ENCODE measurements around the gene RAD51B.

The RAD51B gene

DNA sequence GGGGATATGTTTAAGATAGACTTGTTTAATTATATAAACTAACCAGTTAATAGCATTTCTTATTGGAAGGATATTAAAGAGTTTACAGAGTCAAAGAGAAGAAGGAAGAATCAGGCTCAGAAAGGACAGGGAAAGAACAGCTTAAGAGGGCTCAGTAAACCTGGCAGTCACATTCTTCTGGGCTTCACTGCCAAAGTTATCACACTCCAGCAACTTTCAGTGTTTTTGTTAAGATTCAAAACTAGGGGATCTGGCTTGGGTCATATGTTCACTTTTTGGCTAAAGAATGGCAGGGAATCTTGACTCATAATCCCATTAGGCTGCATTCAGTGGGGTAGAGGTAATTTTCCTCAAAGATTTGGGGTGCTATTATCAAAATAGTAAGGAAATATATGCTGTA lies 312.3 kb downstream of the RAD51B start:
- Histone ChIP-seq H3K4me3 (ENCODE audit: low read length) (no peak overlapping the region), H3K9ac (ENCODE audit: low read length) (no peak overlapping the region), H3K4me1 (ENCODE audit: control insufficient read depth, insufficient read depth, low read length) (peaks cover 23% of the 10 kb centered on the region), H3K36me3 (ENCODE audit: control insufficient read depth, insufficient read depth, low read length, severe bottlenecking) (no peaks in the 10 kb centered on the region), H3K27me3 (replicated peaks; ENCODE audit: control insufficient read depth, insufficient read depth, low read length) (no peaks in the 10 kb centered on the region), H3K9me3 (ENCODE audit: control insufficient read depth, low read length) (no peaks in the 10 kb centered on the region)
- no peak for DNase-seq (ENCODE audit: low read depth)

- peaks cover 30% of the 10 kb centered on the region for H3K4me1 ChIP-seq (ENCODE audit: control insufficient read depth, insufficient read depth, low read length)
- DNase-seq (ENCODE audit: low read depth): no peak
- H3K36me3 ChIP-seq (ENCODE audit: control insufficient read depth, insufficient read depth, low read length, severe bottlenecking): no peaks in the 10 kb centered on the region
- no peak overlapping the region for H3K4me3 ChIP-seq (ENCODE audit: low read length)
- no peaks in the 10 kb centered on the region for H3K27me3 ChIP-seq (replicated peaks; ENCODE audit: control insufficient read depth, insufficient read depth, low read length)
- no peak overlapping the region for H3K9ac ChIP-seq (ENCODE audit: low read length)
- no peaks in the 10 kb centered on the region for H3K9me3 ChIP-seq (ENCODE audit: control insufficient read depth, low read length)
Measured at GRCh38 chr14:68132563-68133121, 313.1 kb downstream of the RAD51B start.

DNA sequence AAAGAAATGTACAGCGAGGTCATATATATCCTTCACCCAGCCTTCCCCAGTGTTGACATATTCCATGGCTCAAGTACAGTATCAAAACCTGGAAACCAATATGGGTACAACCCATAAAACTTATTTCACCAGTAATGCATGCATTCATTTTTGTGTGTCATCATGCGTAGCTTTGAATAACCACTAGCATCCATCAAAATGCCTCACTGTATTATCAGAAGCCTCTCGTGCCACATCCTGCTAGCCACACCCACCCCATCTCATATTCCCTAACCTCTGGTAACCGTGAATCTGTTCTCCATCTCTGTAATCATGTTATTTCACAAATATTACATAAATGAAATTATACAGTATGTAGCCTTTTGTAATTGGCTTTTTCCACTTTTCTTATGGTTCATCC lies 314.3 kb downstream of the RAD51B start:
- no peaks in the 10 kb centered on the region for H3K9me3 ChIP-seq (ENCODE audit: control insufficient read depth, low read length)
- no peak for DNase-seq (ENCODE audit: low read depth)

DNA sequence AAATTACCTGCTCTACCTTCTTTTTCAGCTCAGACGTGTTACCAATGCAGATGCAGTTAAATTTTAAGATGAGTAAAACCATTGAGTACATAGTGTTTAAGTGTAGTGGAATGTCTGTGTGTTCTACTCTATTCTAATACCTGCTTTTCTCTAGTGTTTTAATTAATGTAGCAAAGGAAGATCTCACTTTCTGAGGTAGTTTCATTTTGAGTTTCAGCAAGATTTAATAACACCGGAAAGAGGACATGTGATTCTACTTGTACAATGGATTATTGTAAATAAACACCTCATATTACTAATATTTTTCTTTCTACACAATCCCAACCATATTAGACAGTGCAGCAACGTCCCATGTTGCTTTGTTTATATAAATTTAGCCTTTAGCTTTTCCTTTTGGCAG lies 315.4 kb downstream of the RAD51B start:
- no peak for DNase-seq (ENCODE audit: low read depth)
- no peak overlapping the region for H3K9ac ChIP-seq (ENCODE audit: low read length)

More for the DNA sequence above, 314.3 kb downstream of the RAD51B start:
- Histone ChIP-seq H3K27me3 (replicated peaks; ENCODE audit: control insufficient read depth, insufficient read depth, low read length) (no peaks in the 10 kb centered on the region), H3K4me3 (ENCODE audit: low read length) (no peak overlapping the region), H3K4me1 (ENCODE audit: control insufficient read depth, insufficient read depth, low read length) (peaks cover 39% of the 10 kb centered on the region), H3K36me3 (ENCODE audit: control insufficient read depth, insufficient read depth, low read length, severe bottlenecking) (no peaks in the 10 kb centered on the region), H3K9ac (ENCODE audit: low read length) (no peak overlapping the region)

GRCh38 chr14:68135566-68135965 lies 316.0 kb downstream of the RAD51B start:
- Histone ChIP-seq H3K9me3 (ENCODE audit: control insufficient read depth, low read length) (no peaks in the 10 kb centered on the region), H3K27me3 (replicated peaks; ENCODE audit: control insufficient read depth, insufficient read depth, low read length) (no peaks in the 10 kb centered on the region), H3K9ac (ENCODE audit: low read length) (no peak overlapping the region), H3K4me3 (ENCODE audit: low read length) (no peak overlapping the region), H3K36me3 (ENCODE audit: control insufficient read depth, insufficient read depth, low read length, severe bottlenecking) (no peaks in the 10 kb centered on the region), H3K4me1 (ENCODE audit: control insufficient read depth, insufficient read depth, low read length) (peaks cover 51% of the 10 kb centered on the region)
- DNase-seq (ENCODE audit: low read depth): peak; percentile 58

More for the DNA sequence above, 315.4 kb downstream of the RAD51B start:
- Histone ChIP-seq H3K36me3 (ENCODE audit: control insufficient read depth, insufficient read depth, low read length, severe bottlenecking) (no peaks in the 10 kb centered on the region), H3K4me3 (ENCODE audit: low read length) (peak overlapping the region; percentile 8), H3K9me3 (ENCODE audit: control insufficient read depth, low read length) (no peaks in the 10 kb centered on the region), H3K4me1 (ENCODE audit: control insufficient read depth, insufficient read depth, low read length) (peaks cover 46% of the 10 kb centered on the region), H3K27me3 (replicated peaks; ENCODE audit: control insufficient read depth, insufficient read depth, low read length) (no peaks in the 10 kb centered on the region)

DNA sequence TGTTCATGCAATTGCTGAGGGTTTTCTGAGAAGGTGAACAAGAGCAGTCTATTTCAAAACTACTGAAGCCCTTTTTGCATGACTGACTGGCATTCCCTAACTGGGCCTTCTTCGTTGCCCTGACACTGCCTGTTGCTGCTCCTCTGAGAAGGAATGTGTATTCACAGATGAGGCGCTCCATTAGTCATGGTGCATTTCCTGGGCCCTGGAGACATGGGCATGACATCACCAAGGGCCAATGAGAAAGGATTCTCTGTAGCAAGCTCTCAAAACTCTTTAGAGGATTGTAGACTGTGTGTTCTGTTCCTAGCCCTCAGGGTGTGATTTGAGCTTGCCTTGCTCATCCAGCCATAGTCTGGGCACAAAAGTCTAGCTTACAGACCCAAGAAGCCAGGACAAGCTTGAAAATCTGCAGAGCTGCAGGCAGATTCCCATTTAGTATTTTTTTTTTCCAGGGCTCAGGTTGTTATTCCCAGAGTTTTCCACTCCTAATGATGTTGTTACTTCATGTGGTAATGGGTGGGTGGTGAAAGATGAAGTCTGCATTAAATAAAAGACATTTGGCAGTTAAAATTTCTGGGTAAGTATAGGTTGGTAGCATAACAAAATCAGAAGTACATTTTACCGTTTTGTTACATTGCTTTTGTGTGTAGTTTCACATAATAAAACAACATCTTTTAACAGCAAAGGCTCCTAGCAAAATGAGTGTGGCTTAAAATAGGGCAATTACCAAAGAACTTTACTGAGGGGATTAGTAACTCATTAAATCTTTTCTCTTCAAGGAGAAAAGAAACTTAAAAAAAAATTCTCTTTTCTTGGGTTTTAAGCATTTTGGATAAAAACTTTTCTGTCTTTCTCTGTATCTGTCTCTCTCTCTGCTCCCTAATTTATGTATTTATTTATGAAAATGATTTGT lies 318.4 kb downstream of the RAD51B start:
- Histone ChIP-seq H3K36me3 (ENCODE audit: control insufficient read depth, insufficient read depth, low read length, severe bottlenecking) (no peaks in the 10 kb centered on the region), H3K4me3 (ENCODE audit: low read length) (no peak overlapping the region)
- peak; percentile 96 for DNase-seq (ENCODE audit: low read depth)

GRCh38 chr14:68139431-68140075 lies 320.0 kb downstream of the RAD51B start:
- Histone ChIP-seq H3K9ac (ENCODE audit: low read length) (peak overlapping the region; percentile 20), H3K4me3 (ENCODE audit: low read length) (no peak overlapping the region), H3K27me3 (replicated peaks; ENCODE audit: control insufficient read depth, insufficient read depth, low read length) (no peaks in the 10 kb centered on the region), H3K9me3 (ENCODE audit: control insufficient read depth, low read length) (no peaks in the 10 kb centered on the region), H3K36me3 (ENCODE audit: control insufficient read depth, insufficient read depth, low read length, severe bottlenecking) (no peaks in the 10 kb centered on the region), H3K4me1 (ENCODE audit: control insufficient read depth, insufficient read depth, low read length) (peaks cover 75% of the 10 kb centered on the region)
- peak; percentile 9 for DNase-seq (ENCODE audit: low read depth)

More for the DNA sequence above, 318.4 kb downstream of the RAD51B start:
- H3K27me3 ChIP-seq (replicated peaks; ENCODE audit: control insufficient read depth, insufficient read depth, low read length): no peaks in the 10 kb centered on the region
- no peaks in the 10 kb centered on the region for H3K9me3 ChIP-seq (ENCODE audit: control insufficient read depth, low read length)
- H3K4me1 ChIP-seq (ENCODE audit: control insufficient read depth, insufficient read depth, low read length): peaks cover 59% of the 10 kb centered on the region
- H3K9ac ChIP-seq (ENCODE audit: low read length): peak overlapping the region; percentile 24

- no peaks in the 10 kb centered on the region for H3K36me3 ChIP-seq (ENCODE audit: control insufficient read depth, insufficient read depth, low read length, severe bottlenecking)
- H3K27me3 ChIP-seq (replicated peaks; ENCODE audit: control insufficient read depth, insufficient read depth, low read length): no peaks in the 10 kb centered on the region
- peak overlapping the region; percentile 20 for H3K9ac ChIP-seq (ENCODE audit: low read length)
- H3K4me3 ChIP-seq (ENCODE audit: low read length): no peak overlapping the region
- no peaks in the 10 kb centered on the region for H3K9me3 ChIP-seq (ENCODE audit: control insufficient read depth, low read length)
- H3K4me1 ChIP-seq (ENCODE audit: control insufficient read depth, insufficient read depth, low read length): peaks cover 77% of the 10 kb centered on the region
- DNase-seq (ENCODE audit: low read depth): peak; percentile 89
Measured at GRCh38 chr14:68140076-68140741, 320.6 kb downstream of the RAD51B start.

DNA sequence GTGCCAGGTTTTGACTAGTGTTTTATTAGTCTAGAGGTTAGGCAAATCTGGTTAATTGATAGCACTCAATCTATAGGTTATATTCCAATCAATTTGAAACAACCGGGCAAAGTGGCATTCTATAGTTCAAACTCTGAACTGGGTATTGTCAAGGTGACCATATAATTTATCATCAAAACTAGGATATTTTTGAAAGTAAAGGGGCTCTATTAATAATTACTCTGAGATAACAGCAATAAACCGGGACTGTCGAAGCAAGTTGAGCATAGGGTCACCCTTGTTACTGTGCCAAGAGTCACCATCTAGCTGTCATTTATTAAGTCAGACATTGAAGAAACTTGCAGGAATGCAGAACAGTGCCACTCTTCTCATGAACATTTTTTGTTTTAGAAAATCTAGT lies 321.2 kb downstream of the RAD51B start:
- Histone ChIP-seq H3K4me3 (ENCODE audit: low read length) (no peak overlapping the region), H3K9ac (ENCODE audit: low read length) (no peak overlapping the region), H3K27me3 (replicated peaks; ENCODE audit: control insufficient read depth, insufficient read depth, low read length) (no peaks in the 10 kb centered on the region), H3K36me3 (ENCODE audit: control insufficient read depth, insufficient read depth, low read length, severe bottlenecking) (no peaks in the 10 kb centered on the region), H3K4me1 (ENCODE audit: control insufficient read depth, insufficient read depth, low read length) (peaks cover 79% of the 10 kb centered on the region), H3K9me3 (ENCODE audit: control insufficient read depth, low read length) (no peaks in the 10 kb centered on the region)
- no peak for DNase-seq (ENCODE audit: low read depth)

- H3K9ac ChIP-seq (ENCODE audit: low read length): no peak overlapping the region
- H3K4me1 ChIP-seq (ENCODE audit: control insufficient read depth, insufficient read depth, low read length): peaks cover 83% of the 10 kb centered on the region
- H3K4me3 ChIP-seq (ENCODE audit: low read length): no peak overlapping the region
- H3K36me3 ChIP-seq (ENCODE audit: control insufficient read depth, insufficient read depth, low read length, severe bottlenecking): no peaks in the 10 kb centered on the region
- DNase-seq (ENCODE audit: low read depth): peak; percentile 70
- no peaks in the 10 kb centered on the region for H3K27me3 ChIP-seq (replicated peaks; ENCODE audit: control insufficient read depth, insufficient read depth, low read length)
- H3K9me3 ChIP-seq (ENCODE audit: control insufficient read depth, low read length): no peaks in the 10 kb centered on the region
Measured at GRCh38 chr14:68141281-68142088, 321.9 kb downstream of the RAD51B start.
